GM23338 (cell line): ENCODE data around the gene NNAT. TPM values are rescaled to one million over a fixed set of nuclear protein-coding genes. Genes with fewer than 3 reads are reported as not detected.
A peak's percentile ranks its signal among the peaks of the same experiment; 100 is the strongest.

Experiments used
- ATAC-seq: fragments of 200-7000 bp; cut with Tn5 transposase; 3 replicates; pipeline ENCODE4 v1.9.1; 2020
- DNase-seq: peaks from one replicate; pipeline ENCODE4 v3.0.0-alpha.2; 2015; ENCODE audit warnings: low spot score
- H2AFZ ChIP-seq: fragments of 200-600 bp; sonication (generic); 2 replicates; pipeline ENCODE4 v1.8.0; 2016; ENCODE audit warnings: antibody characterized with exemption, mild to moderate bottlenecking, moderate library complexity
- H3F3A ChIP-seq: fragments of 200-600 bp; sonication (generic); replicated peaks from 2 replicates; pipeline ENCODE4 v1.8.0; 2017; ENCODE audit warnings: antibody characterized with exemption, mixed run types, low read depth
- H3K27ac ChIP-seq: fragments of 200-600 bp; sonication (generic); 2 replicates; pipeline ENCODE4 v1.6.1; 2016; ENCODE audit warnings: low read depth
- H3K27me3 ChIP-seq: fragments of 200-600 bp; sonication (generic); 2 replicates; pipeline ENCODE4 v1.8.0; 2016; ENCODE audit warnings: mild to moderate bottlenecking, mixed run types, moderate library complexity; ENCODE audit not compliant: insufficient read depth
- H3K36me3 ChIP-seq: fragments of 200-600 bp; sonication (generic); 2 replicates; pipeline ENCODE4 v1.8.0; 2016; ENCODE audit warnings: mild to moderate bottlenecking; ENCODE audit not compliant: insufficient read depth
- H3K4me1 ChIP-seq: fragments of 200-600 bp; sonication (generic); 2 replicates; pipeline ENCODE4 v1.8.0; 2016; ENCODE audit warnings: mild to moderate bottlenecking, moderate library complexity; ENCODE audit not compliant: insufficient read depth
- H3K4me2 ChIP-seq: fragments of 200-600 bp; sonication (generic); 2 replicates; pipeline ENCODE4 v1.7.1; 2017; ENCODE audit warnings: mixed run types
- H3K4me3 ChIP-seq: fragments of 200-600 bp; sonication (generic); 2 replicates; pipeline ENCODE4 v1.6.1; 2016; ENCODE audit warnings: mixed run types
- H3K79me2 ChIP-seq: fragments of 200-600 bp; sonication (generic); replicated peaks from 2 replicates; pipeline ENCODE4 v1.8.0; 2017; ENCODE audit warnings: mild to moderate bottlenecking; ENCODE audit not compliant: insufficient read depth
- H3K9me2 ChIP-seq: fragments of 200-600 bp; sonication (generic); 2 replicates; pipeline ENCODE4 v1.8.0; 2017; ENCODE audit not compliant: insufficient read depth
- H4K20me1 ChIP-seq: fragments of 200-600 bp; sonication (generic); replicated peaks from 2 replicates; pipeline ENCODE4 v1.8.0; 2017; ENCODE audit warnings: mild to moderate bottlenecking; ENCODE audit not compliant: insufficient read depth
- H3K27ac Mint-ChIP-seq: 2 replicates; pipeline ENCODE4 v1.8.0; 2020; ENCODE audit warnings: inconsistent platforms, mild to moderate bottlenecking, moderate library complexity, mixed read lengths
- H3K27me3 Mint-ChIP-seq: 3 replicates; pipeline ENCODE4 v1.8.0; 2022; ENCODE audit warnings: low read depth, mild to moderate bottlenecking, moderate library complexity, mixed read lengths, inconsistent platforms; ENCODE audit not compliant: insufficient read depth, poor library complexity
- H3K36me3 Mint-ChIP-seq: 3 replicates; pipeline ENCODE4 v1.8.0; 2021; ENCODE audit warnings: low read depth, mild to moderate bottlenecking, inconsistent platforms, moderate library complexity, mixed read lengths
- H3K4me1 Mint-ChIP-seq: 3 replicates; pipeline ENCODE4 v1.8.0; 2020; ENCODE audit warnings: mild to moderate bottlenecking, inconsistent platforms, mixed read lengths
- H3K4me3 Mint-ChIP-seq: 3 replicates; pipeline ENCODE4 v1.8.0; 2021; ENCODE audit warnings: moderate library complexity, mild to moderate bottlenecking, inconsistent platforms, mixed read lengths
- H3K9me3 Mint-ChIP-seq: 3 replicates; pipeline ENCODE4 v1.8.0; 2020; ENCODE audit warnings: moderate library complexity, mild to moderate bottlenecking, inconsistent platforms, mixed read lengths
- CREB1 ChIP-seq: fragments of 250-450 bp; sonication (Bioruptor Pico); IDR thresholded peaks from 2 replicates; pipeline ENCODE4 v1.5.0; 2020; ENCODE audit warnings: low read depth, mild to moderate bottlenecking, moderate library complexity
- EZH2 ChIP-seq: fragments of 200-600 bp; sonication (generic); IDR thresholded peaks from one replicate; pipeline ENCODE4 v1.8.0; 2017; ENCODE audit warnings: antibody characterized with exemption, mild to moderate bottlenecking, low read depth; ENCODE audit not compliant: unreplicated experiment
- EZH2phosphoT487 ChIP-seq: fragments of 200-600 bp; sonication (generic); IDR thresholded peaks from one replicate; pipeline ENCODE4 v1.8.1; 2018; ENCODE audit warnings: antibody characterized with exemption; ENCODE audit not compliant: unreplicated experiment
- JUNB ChIP-seq: IDR thresholded peaks from one replicate; pipeline ENCODE4 v1.6.1; 2016; ENCODE audit warnings: antibody characterized with exemption; ENCODE audit not compliant: unreplicated experiment
- NANOG ChIP-seq: IDR thresholded peaks from 2 replicates; pipeline ENCODE4 v1.6.1; 2016; ENCODE audit warnings: antibody characterized with exemption, borderline replicate concordance
- POLR2AphosphoS5 ChIP-seq: IDR thresholded peaks from 2 replicates; pipeline ENCODE4 v1.6.1; 2016; ENCODE audit warnings: antibody characterized with exemption, low read depth
- STAT1 ChIP-seq: IDR thresholded peaks from one replicate; pipeline ENCODE4 v1.6.1; 2016; ENCODE audit warnings: antibody characterized with exemption; ENCODE audit not compliant: unreplicated experiment
- ZNF114 ChIP-seq: fragments of 250-450 bp; sonication (Bioruptor Pico); IDR thresholded peaks from 2 replicates; pipeline ENCODE4 v1.5.0; 2020; ENCODE audit warnings: mild to moderate bottlenecking, moderate library complexity
- ZNF331 ChIP-seq: fragments of 250-450 bp; sonication (Bioruptor Pico); IDR thresholded peaks from 2 replicates; pipeline ENCODE4 v1.5.0; 2020; ENCODE audit warnings: low read depth, mild to moderate bottlenecking, moderate library complexity
- polyA plus RNA-seq: library from polyadenylated mRNA; unstranded; fragments of >200 nt; fragmentation: Nextera tagmentation; extraction: Ambion mirVana; gene quantifications from 2 replicates; pipeline ENCODE4 v1.2.1, GENCODE V29; 2016
- total RNA-seq: library from RNA; depleted of rRNA; stranded (reverse); fragments of >200 nt; shearing (Covaris generic); gene quantifications from 2 replicates; pipeline ENCODE4 v1.2.3, GENCODE V29; 2014
- TF ChIP-seq, protein P1 (sequence below), 2 experiments: fragments of 200-600 bp in 1 of 2; sonication (generic) in 1 of 2; conservative IDR thresholded peaks; 2 replicates each; pipeline versions ENCODE4 v1.5.1 to v1.6.1; 2016 to 2017; ENCODE audit warnings: antibody characterized with exemption in 2 of 2, low read depth in 2 of 2, mild to moderate bottlenecking in 2 of 2, moderate library complexity in 1 of 2
- TF ChIP-seq, protein P2 (sequence below): IDR thresholded peaks from one replicate; pipeline ENCODE4 v1.6.1; 2018; ENCODE audit warnings: antibody characterized with exemption; ENCODE audit not compliant: unreplicated experiment
- TF ChIP-seq, protein P3 (sequence below): IDR thresholded peaks from 2 replicates; pipeline ENCODE4 v1.6.1; 2016; ENCODE audit warnings: antibody characterized with exemption
- TF ChIP-seq, protein P4 (sequence below): fragments of 250-450 bp; sonication (Bioruptor Pico); IDR thresholded peaks from 2 replicates; pipeline ENCODE4 v1.5.0; 2020; ENCODE audit warnings: mild to moderate bottlenecking, moderate library complexity

The NNAT gene
- total and polyA plus RNA-seq, 2 experiments from 2014 or later: 4.3 to 4.9 TPM

DNA sequence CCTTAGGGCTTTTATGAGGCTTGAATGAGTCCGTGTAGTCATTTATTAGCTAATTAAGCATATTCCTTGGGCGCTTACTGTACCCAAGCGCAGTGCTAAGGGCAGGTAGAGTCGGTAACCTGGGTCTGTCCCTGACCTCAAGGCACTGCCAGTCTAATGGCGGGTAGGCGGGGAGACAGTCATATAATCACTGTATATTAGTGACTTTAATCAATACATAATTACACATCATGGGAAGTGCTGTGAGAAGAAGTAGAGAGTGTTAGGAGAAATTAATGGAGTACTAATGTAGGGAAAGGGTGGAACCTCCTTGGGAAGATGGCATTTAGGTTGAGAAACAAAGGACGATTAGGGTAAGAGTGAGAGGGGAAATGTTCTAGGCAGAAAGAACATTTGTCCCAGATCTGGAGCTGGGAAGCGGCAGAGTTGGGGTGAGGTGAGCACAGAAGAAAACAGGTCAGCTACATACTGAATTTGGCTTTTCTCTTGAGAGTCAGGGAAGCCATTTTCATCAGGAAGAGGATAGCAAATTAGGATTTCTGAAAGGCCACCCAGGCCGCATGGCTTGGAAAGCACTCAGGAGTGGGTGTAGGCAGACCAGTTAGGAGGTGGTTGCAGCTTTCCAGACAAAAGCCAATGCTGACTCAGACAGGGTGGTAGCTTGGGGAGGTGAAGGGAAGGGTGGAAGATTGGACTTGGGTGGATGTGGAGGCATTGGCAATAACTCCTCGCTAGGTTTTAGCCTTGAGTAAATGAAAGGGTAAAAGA, 7.6 kb downstream of the NNAT start:
- H3F3A ChIP-seq: no peaks in the 10 kb centered on the region
- ATAC-seq: peak; percentile 11
- Mint-ChIP-seq H3K36me3 (peaks cover 19% of the 10 kb centered on the region), H3K9me3 (0 out of 3 replicates have a peak, but pooled peaks cover 5% of the 10 kb centered on the region), H3K4me1 (peaks cover 42% of the 10 kb centered on the region), H3K27ac (peak overlapping the region; percentile 100), H3K27me3 (peaks cover 11% of the 10 kb centered on the region), H3K4me3 (peak overlapping the region; percentile 94)
- H4K20me1 ChIP-seq: peaks cover 18% of the 10 kb centered on the region
- peaks cover 42% of the 10 kb centered on the region for H3K79me2 ChIP-seq
- H3K4me3 ChIP-seq: peak overlapping the region; percentile 84
- H2AFZ ChIP-seq: peak overlapping the region; percentile 38; the same call in 1 of the 2 replicates
- peak overlapping the region; percentile 93 for H3K4me2 ChIP-seq
- H3K27ac ChIP-seq: peak overlapping the region; percentile 99
- H3K9me2 ChIP-seq: no peaks in the 10 kb centered on the region
- TF ChIP-seq JUNB (no peak), STAT1 (no peak), EZH2phosphoT487 (no peak), NANOG (no peak), EZH2 (no peak), POLR2AphosphoS5 (no peak), ZNF331 (CRISPR knock-in tag) (no peak), ZNF114 (no peak), CREB1 (no peak)
- TF ChIP-seq, protein P1, sequence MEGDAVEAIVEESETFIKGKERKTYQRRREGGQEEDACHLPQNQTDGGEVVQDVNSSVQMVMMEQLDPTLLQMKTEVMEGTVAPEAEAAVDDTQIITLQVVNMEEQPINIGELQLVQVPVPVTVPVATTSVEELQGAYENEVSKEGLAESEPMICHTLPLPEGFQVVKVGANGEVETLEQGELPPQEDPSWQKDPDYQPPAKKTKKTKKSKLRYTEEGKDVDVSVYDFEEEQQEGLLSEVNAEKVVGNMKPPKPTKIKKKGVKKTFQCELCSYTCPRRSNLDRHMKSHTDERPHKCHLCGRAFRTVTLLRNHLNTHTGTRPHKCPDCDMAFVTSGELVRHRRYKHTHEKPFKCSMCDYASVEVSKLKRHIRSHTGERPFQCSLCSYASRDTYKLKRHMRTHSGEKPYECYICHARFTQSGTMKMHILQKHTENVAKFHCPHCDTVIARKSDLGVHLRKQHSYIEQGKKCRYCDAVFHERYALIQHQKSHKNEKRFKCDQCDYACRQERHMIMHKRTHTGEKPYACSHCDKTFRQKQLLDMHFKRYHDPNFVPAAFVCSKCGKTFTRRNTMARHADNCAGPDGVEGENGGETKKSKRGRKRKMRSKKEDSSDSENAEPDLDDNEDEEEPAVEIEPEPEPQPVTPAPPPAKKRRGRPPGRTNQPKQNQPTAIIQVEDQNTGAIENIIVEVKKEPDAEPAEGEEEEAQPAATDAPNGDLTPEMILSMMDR (conservative IDR thresholded peaks at IDR 0.05; ENCODE audit: low read depth in 2 of 2): no peak
- TF ChIP-seq, protein P2, sequence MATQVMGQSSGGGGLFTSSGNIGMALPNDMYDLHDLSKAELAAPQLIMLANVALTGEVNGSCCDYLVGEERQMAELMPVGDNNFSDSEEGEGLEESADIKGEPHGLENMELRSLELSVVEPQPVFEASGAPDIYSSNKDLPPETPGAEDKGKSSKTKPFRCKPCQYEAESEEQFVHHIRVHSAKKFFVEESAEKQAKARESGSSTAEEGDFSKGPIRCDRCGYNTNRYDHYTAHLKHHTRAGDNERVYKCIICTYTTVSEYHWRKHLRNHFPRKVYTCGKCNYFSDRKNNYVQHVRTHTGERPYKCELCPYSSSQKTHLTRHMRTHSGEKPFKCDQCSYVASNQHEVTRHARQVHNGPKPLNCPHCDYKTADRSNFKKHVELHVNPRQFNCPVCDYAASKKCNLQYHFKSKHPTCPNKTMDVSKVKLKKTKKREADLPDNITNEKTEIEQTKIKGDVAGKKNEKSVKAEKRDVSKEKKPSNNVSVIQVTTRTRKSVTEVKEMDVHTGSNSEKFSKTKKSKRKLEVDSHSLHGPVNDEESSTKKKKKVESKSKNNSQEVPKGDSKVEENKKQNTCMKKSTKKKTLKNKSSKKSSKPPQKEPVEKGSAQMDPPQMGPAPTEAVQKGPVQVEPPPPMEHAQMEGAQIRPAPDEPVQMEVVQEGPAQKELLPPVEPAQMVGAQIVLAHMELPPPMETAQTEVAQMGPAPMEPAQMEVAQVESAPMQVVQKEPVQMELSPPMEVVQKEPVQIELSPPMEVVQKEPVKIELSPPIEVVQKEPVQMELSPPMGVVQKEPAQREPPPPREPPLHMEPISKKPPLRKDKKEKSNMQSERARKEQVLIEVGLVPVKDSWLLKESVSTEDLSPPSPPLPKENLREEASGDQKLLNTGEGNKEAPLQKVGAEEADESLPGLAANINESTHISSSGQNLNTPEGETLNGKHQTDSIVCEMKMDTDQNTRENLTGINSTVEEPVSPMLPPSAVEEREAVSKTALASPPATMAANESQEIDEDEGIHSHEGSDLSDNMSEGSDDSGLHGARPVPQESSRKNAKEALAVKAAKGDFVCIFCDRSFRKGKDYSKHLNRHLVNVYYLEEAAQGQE: no peak
- TF ChIP-seq, protein P3, sequence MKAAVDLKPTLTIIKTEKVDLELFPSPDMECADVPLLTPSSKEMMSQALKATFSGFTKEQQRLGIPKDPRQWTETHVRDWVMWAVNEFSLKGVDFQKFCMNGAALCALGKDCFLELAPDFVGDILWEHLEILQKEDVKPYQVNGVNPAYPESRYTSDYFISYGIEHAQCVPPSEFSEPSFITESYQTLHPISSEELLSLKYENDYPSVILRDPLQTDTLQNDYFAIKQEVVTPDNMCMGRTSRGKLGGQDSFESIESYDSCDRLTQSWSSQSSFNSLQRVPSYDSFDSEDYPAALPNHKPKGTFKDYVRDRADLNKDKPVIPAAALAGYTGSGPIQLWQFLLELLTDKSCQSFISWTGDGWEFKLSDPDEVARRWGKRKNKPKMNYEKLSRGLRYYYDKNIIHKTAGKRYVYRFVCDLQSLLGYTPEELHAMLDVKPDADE: no peak
- TF ChIP-seq, protein P4, sequence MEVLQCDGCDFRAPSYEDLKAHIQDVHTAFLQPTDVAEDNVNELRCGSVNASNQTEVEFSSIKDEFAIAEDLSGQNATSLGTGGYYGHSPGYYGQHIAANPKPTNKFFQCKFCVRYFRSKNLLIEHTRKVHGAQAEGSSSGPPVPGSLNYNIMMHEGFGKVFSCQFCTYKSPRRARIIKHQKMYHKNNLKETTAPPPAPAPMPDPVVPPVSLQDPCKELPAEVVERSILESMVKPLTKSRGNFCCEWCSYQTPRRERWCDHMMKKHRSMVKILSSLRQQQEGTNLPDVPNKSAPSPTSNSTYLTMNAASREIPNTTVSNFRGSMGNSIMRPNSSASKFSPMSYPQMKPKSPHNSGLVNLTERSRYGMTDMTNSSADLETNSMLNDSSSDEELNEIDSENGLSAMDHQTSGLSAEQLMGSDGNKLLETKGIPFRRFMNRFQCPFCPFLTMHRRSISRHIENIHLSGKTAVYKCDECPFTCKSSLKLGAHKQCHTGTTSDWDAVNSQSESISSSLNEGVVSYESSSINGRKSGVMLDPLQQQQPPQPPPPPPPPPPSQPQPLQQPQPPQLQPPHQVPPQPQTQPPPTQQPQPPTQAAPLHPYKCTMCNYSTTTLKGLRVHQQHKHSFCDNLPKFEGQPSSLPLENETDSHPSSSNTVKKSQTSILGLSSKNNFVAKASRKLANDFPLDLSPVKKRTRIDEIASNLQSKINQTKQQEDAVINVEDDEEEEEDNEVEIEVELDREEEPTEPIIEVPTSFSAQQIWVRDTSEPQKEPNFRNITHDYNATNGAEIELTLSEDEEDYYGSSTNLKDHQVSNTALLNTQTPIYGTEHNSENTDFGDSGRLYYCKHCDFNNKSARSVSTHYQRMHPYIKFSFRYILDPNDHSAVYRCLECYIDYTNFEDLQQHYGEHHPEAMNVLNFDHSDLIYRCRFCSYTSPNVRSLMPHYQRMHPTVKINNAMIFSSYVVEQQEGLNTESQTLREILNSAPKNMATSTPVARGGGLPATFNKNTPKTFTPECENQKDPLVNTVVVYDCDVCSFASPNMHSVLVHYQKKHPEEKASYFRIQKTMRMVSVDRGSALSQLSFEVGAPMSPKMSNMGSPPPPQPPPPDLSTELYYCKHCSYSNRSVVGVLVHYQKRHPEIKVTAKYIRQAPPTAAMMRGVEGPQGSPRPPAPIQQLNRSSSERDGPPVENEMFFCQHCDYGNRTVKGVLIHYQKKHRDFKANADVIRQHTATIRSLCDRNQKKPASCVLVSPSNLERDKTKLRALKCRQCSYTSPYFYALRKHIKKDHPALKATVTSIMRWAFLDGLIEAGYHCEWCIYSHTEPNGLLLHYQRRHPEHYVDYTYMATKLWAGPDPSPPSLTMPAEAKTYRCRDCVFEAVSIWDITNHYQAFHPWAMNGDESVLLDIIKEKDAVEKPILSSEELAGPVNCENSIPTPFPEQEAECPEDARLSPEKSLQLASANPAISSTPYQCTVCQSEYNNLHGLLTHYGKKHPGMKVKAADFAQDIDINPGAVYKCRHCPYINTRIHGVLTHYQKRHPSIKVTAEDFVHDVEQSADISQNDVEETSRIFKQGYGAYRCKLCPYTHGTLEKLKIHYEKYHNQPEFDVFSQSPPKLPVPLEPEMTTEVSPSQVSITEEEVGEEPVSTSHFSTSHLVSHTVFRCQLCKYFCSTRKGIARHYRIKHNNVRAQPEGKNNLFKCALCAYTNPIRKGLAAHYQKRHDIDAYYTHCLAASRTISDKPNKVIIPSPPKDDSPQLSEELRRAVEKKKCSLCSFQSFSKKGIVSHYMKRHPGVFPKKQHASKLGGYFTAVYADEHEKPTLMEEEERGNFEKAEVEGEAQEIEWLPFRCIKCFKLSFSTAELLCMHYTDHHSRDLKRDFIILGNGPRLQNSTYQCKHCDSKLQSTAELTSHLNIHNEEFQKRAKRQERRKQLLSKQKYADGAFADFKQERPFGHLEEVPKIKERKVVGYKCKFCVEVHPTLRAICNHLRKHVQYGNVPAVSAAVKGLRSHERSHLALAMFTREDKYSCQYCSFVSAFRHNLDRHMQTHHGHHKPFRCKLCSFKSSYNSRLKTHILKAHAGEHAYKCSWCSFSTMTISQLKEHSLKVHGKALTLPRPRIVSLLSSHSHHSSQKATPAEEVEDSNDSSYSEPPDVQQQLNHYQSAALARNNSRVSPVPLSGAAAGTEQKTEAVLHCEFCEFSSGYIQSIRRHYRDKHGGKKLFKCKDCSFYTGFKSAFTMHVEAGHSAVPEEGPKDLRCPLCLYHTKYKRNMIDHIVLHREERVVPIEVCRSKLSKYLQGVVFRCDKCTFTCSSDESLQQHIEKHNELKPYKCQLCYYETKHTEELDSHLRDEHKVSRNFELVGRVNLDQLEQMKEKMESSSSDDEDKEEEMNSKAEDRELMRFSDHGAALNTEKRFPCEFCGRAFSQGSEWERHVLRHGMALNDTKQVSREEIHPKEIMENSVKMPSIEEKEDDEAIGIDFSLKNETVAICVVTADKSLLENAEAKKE: no peak
- peaks cover 28% of the 10 kb centered on the region for H3K4me1 ChIP-seq
- no peaks in the 10 kb centered on the region for H3K27me3 ChIP-seq
- H3K36me3 ChIP-seq: no peaks in the 10 kb centered on the region
- no peak for DNase-seq
